Inferior parietal cortex (tissue), 1 donor: ENCODE results near the gene SPATA3.
A peak's percentile ranks its signal among the peaks of the same experiment; 100 is the strongest.
"Not testable (repeated sequence)": the region's sequence is repeated elsewhere in the genome, so short reads cannot be mapped to it uniquely, and the experiment has no call there.

ENCODE experiments used
- DNase-seq: peaks from one replicate; pipeline ENCODE4 v3.0.0-alpha.2; 2016; ENCODE audit errors: extremely low spot score

SPATA3 gene

GRCh38 chr2:230998882-230999281, 3.0 kb downstream of the SPATA3 start:
- no peak for DNase-seq

- no peak for DNase-seq
These were observed 3.6 kb downstream of the SPATA3 start for GRCh38 chr2:230999477-230999876.

GRCh38 chr2:231000211-231000904, 4.4 kb downstream of the SPATA3 start:
- DNase-seq = no peak

GRCh38 chr2:231001036-231001435, 5.1 kb downstream of the SPATA3 start:
- DNase-seq = no peak

DNA sequence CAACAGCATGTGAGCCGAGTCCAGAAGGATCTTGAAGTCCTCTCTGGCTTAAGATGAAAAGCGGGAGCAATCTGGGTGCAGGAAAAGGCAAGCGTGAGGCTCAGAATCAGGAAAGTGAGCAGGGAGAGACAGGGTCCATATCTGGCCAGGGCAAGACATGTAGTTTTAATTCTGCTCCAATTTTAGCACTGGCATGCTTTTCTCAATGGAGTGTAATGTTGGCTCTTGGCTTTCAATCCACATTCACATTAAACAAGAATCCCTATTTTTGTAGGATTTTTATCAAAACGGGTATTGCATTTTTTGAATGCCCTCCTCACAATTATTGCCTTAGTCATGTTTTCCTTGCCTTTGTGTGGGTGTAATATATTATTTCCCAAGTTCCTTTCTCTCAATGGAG, 6.0 kb downstream of the SPATA3 start:
- DNase-seq = no peak

- no peak for DNase-seq
These were observed 6.7 kb downstream of the SPATA3 start for GRCh38 chr2:231002641-231003040.

GRCh38 chr2:231003186-231003585, 7.3 kb downstream of the SPATA3 start:
- no peak for DNase-seq

GRCh38 chr2:231004930-231005329, 9.0 kb downstream of the SPATA3 start:
- DNase-seq = not testable (repeated sequence)

GRCh38 chr2:231007286-231008098, 11.6 kb downstream of the SPATA3 start:
- no peak for DNase-seq

DNA sequence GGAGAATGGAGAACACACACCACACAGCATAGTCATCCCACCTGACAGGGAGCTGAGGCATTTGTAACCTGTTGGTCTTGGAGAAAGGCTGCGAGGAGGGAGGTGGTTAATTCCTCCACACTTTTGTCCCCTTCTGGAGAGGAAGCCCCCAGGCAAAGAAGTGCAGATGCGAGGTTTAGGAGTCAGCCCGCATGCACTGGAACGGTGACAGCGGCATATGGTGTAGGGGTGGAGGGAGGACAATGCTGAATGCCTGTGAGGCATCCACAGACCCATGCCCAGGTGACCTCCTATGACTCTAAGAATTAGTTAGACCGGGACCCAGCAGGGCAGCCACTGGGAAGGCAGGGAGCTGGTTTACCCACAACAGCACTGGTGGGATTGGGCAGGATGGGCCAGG, 12.2 kb downstream of the SPATA3 start:
- no peak for DNase-seq

DNA sequence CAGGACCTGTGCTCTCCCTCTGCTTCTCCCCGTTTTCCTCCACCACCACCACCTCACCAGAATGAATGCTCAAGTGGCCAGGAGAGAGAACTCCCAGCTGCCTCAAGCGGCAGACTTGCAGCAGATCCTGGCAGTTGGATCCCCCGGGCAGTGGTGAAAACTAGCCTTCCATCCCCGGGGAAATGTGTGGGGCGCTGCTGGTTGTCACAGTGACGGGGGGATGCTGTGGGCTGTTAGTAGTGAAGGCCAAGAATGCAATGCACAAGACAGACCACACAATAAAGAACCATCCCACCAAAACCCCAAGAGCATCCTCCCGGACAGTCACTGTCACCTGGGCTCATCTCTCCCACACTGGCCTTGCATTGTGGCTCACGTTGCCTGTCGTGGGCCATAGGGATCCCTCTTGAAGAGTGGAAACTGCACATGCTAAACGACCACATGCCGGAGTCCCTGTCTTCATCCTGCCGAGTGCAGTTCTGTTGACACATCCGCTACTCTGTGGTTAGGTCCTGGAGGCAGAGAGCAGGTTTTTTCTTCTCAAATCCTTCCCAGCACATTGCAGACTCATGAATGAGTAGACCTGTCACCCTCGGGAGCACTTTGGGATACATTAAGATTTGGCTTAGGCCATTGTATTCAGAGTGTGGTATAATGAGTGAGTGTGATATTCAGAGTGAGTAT, 13.5 kb downstream of the SPATA3 start:
- no peak for DNase-seq

- no peak for DNase-seq
These were observed 14.3 kb downstream of the SPATA3 start for GRCh38 chr2:231010201-231010730.

GRCh38 chr2:231011526-231011925, 15.6 kb downstream of the SPATA3 start:
- no peak for DNase-seq

GRCh38 chr2:231012463-231012862, 16.5 kb downstream of the SPATA3 start:
- DNase-seq = no peak

GRCh38 chr2:231013820-231014219, 17.9 kb downstream of the SPATA3 start:
- DNase-seq = no peak

DNA sequence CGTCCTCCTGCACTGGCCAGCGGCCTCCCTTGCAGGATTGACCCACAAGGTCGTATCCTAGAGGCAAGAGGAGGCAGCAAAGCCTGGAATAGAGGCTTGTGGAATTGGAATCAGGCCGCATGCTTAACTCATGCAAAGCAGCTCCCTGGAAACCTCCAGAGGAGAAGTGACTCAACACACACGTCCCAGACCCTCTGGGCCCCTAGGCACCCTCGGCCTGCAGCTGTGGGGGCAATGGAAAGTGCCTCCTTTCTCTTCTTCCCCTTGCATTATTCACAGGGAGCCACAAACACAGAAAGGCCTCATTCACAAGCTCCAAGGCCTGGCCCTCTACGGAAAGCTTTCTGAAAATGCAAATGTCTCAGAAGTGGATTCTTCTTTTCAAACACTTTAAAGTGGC, 19.6 kb downstream of the SPATA3 start:
- no peak for DNase-seq

- DNase-seq = no peak
These were observed 20.0 kb downstream of the SPATA3 start for GRCh38 chr2:231015926-231016325.

- DNase-seq = no peak
These were observed 20.8 kb downstream of the SPATA3 start for GRCh38 chr2:231016566-231017230.

DNA sequence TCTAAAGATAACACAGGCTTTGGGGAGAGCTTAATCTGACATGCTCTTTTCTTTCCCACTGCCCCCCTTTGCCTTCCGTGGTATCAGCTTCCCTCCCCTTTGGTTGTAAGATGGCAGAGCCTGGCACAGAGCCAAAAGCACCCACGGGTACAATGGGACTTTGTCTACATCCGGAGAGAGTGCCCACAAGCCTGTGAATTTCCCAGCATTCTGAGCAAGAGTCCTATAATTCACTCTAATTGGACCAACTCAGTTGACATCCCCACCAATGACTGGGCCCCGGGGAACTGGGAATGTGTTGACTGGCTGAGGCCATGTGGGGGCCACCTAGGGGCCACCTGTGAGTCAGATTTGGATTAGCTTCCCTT, 21.3 kb downstream of the SPATA3 start:
- peak; percentile 95 for DNase-seq

DNA sequence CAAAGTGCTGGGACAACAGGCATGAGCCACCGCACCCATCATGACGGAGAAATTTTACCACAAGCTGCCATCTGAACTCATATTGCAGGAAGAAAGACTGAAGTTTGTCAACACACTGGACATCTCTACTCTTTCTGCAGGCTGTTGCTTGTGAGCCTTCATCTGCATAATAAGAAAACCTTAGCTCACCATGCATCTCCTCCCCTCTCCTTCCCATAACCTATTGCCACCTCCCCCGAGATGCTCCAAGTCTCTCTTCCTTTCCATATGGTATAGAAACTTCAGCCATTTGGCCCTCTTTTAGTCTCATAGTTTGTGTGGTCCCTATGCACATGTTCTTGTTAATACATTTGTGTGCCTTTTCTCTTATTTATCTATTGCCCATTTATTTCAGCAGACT, 22.3 kb downstream of the SPATA3 start:
- no peak for DNase-seq

DNA sequence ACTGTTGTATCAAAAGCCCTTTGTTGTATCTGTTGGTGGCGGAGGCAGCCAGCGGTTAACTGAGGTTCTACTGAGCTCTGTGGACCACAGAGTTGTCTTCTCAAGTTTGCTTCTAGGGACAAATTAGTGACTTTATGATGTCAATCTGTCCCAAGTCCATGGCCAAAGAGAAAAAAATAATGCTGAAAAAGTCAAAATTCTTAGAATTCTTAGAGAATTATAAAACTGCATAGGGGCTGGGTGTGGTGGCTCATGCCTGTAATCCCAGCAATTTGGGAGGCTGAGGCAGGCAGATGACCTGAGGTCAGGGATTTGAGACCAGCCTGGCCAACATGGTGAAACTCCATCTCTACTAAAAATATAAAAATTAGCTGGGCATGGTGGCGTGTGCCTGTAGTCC, 29.1 kb downstream of the SPATA3 start:
- DNase-seq = not testable (repeated sequence)

GRCh38 chr2:231028889-231029288, 33.0 kb downstream of the SPATA3 start:
- DNase-seq = no peak
